ENCODE measurements around the gene RELN.
A peak's percentile ranks its signal among the peaks of the same experiment; 100 is the strongest.

RELN gene

DNA sequence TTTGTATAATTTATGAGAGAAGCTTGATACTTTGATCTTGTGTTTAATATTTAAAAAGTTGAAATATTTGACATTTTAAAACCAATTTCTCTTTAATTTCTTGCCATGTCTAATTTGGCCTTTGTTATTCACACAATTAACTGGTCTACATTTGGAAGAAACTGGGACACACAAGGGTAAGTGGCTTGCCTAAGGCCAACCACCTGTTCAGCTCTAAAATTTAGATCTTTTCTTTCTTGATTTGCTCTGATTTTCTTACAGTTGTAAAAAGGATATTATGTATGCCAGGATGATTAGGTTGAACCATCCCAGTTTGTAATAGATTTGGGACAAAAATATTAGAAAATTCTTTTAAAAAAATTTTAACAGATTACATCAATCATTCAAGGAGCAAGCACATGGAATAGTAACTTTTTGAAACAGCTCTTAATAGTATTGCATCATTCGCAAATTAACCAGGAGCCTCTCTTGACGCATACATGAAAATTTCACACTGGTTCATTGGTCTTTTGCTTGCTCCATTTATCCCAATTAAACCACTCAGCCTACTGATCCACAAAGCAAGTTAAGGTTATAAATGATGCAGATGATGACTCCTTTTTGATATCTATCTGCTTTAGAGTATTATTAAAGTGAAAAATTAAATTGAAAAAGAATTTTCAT, 321.0 kb downstream of the RELN start:
- DNase-seq = no peak

DNA sequence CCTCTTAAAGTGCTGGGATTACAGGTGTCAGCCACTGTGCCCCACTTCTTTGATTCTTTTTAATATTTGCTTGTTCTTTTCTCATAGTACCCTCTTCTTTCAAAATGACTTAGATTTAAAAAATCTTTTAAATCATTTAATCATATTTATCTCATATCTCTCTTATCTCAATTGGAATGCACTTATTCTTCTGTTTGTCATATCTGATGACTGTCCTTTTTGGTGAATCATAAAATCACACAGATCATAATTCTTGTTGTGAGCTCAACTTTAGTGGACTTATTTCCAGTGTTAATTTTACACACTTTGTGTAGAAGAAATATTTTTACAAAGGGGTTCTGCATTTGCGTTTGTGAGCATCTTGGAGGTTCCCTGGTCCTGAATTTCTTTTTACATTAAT, 323.1 kb downstream of the RELN start:
- DNase-seq = no peak

DNA sequence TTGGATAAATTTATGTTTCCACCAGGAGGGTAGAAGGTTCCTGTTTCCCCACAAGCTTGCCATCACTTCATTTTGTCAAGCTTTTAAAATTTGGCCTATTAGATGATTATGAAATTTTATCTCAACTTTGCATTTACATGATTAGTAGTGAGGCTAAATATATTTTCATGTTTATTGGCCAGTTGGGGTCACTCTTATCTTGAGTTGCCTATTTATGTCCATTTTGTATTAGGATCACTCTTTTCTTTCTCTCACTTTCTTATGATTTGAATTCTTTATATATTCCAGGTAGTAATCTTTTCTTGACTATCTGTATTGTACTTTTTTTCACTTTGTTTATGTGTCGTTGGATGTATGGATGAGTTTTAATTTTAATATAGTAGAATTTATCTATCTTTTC, 324.9 kb downstream of the RELN start:
- DNase-seq = peak; percentile 23

DNA sequence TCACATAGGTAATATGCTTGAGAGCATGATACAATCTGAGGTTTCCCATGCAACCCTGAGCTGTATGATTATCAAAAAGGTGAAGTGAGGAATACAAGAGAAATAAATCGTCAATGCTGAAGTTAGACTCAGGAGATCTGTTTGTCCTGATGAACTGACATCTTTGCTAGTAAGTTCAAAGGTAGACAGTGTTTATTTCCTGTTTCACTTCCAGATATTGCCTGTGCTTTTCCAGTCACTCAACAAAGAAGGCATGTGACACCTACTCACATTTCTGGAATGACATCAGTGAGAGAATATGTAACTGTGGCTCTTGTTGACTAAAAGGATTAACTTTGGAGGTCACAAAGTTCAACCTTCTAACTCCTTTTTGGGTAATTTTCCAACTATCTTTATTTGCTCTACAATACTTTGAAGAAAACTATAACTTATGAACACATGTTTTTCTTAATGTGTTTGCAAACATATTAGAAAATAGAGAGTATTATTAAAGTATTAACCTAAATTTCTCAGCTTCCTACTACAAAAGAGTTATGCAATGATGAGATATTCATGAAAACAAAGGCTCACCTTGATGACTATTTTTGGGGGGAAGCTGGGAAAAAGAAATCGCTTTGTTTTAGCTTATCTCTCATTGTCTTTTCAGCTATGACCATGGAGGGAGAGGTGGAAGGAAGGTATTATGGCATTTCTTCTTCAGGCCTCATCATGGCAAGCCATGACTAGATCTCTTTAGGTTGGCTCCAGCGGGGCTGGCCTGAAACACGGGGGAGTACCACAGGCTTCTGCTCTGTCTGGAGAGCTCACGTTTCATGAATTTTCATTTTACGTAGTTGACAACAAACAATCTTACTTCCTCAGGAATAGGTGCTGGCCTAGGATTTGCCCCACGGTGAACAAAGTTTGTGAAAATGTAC, 328.7 kb downstream of the RELN start:
- peak; percentile 96 for DNase-seq

DNA sequence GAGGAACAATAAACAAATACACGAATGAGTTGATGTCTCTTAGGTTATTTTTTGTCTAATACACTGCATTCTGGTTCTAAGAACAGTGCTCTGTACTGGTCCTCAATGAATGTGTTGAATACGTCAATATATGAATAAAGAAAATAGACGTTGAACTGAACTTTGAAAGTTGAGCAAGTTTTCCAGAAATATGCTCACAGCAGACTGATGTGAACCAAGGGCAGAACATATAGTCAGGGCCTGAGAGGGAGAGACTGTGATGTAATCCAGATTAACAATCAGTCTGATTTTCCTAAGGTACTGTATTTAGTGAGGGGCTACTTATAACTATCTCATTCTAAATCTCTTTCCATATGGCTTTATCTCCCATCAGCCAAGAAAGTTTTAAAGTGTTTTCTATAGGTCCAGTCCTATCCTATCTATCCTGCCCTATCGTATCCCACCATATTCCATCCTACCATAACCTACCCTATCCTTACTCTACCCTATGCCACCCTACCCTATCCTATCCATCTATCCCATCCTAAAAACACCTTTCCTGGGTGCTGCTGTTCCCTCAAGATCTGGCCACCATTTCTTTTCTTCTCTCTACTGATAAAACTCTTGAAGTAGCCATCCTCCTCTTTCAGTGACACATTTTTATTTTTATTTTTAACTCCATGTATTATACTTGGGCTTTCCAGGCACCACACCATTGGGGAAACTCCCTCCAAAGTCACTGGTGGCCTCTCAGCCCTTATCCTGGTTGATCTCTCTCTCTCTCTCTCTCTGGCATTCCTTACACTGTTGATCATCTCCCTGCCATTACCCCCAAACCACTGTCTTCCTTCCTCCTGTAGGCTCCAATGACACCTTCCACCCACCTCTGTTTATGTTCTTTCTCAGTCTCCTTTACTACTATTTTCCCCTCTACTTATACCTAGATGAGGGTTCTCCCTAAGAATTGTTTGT, 331.1 kb downstream of the RELN start:
- DNase-seq = peak; percentile 8

DNA sequence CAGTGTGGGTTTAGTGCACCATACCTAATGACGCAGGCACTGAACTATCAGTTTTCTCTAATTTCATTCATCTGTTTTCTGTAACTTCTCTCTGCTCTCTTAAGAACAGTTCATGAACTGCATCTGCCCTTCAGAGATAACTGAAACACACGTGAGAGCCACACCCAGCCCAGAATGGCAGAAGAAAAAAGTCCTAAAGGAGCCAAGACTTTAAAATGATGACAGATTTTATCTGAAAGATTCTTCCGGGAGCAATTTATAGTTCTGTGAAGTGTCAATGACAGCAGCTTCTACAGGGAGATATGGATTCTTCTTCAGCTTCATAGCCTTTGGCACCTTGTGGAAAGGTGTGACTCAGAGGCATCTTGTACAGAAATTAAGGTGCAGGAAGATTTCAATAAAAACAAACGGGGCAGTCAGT, 332.0 kb downstream of the RELN start:
- no peak for DNase-seq

DNA sequence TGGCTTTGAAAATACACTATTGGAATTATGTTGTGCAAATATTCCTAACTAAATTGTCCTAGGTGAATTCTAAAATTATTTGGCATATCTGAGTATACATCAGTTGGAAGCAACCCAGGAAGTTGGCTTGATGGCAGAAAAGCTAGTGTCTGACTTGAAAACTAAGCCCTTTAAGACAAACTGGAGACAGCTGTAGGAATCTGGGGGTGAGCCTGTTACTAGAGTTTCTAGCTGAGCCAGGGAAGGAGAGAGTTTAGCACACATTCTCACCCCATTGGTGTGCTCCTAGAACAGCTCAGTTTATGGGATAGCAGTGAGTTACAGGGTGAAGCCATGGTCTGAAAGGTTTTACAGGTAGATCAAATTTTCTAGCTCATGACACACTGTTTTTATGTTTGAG, 333.2 kb downstream of the RELN start:
- DNase-seq = no peak

DNA sequence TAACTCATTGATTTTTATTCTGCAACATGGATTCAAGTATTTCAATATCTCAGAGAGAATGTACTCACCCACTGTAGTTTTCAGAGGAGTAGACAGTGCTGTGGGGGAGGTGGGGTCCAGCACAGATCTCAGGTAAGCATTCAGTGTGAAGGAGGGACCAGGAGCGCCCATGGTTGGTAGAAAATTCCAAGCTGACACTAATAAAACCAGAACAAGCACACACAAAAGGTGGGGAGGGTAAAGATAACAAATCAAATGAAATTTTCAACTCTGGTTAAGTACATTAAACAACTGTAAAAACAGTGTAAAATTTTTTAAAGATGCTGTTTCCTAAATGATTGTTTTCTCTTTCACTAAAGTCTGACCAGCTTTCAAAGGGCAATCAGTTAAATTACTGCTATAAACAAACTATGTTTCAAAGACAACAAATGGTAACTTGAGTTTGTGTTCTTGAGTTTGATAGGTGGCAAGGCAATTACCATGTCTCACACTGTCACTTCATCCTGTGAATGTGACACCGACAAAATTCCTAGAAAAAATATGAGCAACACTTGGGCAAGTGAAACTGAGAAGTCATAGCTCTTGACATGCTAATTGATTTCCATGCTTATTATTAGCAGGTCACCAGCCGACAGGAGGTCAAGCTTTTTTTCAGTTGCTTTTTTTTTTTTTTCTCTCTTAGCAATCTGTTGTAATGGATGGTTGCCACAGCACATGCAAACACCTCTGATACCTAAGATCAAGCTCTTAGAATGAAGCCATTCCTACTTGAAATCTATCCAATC, 337.7 kb downstream of the RELN start:
- peak; percentile 36 for DNase-seq

DNA sequence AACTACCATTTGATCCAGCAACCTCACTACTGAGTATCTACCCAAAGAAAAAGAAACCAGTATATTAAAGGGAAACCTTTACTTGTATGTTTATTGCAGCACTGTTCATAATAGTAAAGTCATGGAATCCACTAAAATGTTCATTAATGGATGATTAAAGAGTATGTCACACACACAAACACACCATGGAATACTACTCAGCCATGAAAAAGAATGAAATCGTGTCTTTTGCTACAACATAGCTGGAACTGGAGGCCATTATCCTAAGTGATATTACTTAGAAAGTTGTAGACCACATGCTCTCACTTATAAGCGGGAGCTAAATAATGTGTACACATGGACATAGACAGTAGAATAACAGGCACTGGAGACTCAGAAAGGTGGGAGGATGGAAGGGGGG, 340.4 kb downstream of the RELN start:
- no peak for DNase-seq

DNA sequence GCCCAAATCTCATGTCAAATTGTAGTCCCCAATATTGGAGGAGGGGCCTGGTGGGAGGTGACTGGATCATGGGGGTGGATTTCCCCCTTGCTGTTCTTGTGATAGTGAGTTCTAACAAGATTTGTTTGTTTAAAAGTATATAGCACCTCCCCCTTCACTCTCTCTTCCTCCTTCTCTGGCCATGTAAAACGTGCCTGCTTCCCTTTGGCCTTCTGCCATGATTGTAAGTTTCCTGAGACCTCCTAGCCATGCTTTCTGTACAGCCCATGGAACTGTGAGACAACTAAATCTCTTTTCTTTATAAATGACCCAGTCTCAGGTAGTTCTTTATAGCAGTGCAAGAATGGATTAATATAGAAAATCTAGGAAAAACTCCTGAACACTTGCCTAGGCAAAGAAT, 341.3 kb downstream of the RELN start:
- DNase-seq = peak; percentile 20

DNA sequence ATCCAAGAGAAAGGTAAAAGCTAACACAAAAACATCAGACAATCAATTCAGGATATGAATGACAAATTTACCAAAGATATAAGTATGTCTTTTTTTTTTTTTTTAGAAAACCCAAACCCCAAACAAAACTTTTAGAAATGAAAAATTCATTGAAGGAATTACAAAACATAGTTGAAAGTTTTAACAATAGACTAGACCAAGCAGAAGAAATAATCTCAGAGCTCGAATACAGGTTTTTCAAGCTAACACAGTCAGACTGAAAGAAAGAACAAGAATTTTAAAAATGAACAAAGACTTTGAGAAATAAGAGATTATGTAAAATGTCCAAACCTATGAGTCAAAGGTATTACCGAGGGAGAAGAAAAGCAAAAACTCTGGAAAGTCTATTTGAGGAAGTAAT, 345.1 kb downstream of the RELN start:
- DNase-seq = no peak

DNA sequence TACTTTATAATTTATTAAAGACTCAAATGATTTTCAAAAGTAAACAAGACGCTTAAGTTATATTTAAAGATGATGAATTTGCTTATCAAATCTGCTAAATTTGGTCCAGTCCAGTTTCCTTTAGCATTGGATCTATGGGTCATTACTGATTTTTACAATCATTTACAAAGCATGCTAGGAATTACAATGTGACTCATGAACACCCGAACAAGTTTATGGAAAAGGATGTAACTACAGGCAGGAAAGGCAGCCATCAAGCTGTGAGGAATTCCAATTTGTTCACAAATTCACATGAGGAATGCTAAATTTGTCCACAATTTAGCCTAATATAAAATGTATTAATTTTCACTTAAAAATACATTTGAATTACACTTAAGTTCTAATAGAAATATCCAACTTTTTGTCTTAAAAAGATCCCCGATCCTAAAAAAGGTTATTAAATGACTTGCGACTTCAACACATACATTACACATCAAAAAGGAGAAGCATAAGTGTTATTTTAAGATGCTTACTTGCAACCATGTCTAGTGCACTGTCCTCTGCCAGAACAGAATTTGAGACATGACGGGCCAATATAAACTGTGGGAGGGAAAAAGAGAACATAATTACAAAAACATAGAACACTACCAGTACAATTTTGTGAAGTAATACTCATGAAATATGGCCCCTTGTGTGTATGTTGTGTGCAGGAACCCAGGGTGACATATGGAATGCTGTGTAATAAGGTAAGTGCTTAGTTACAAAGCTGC, 349.3 kb downstream of the RELN start:
- no peak for DNase-seq

DNA sequence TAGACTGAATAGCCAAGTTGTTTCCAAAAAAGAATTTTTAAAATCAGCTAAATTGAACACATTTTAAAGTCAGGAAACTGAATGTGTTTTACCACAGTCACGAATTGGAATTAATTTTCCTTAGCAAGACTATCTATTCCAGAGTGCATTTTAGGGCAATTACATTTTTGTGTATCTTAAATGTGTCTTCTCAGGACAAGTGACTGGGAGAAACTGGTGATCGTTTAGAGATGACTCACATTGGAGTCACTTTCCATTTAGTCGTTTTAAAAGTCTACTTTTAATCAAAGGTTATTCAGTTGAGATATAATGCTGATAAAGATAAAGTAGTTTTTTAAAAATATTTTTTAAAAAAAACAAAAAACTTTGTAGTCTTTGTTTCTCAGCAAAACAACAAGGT, 351.7 kb downstream of the RELN start:
- DNase-seq = no peak

DNA sequence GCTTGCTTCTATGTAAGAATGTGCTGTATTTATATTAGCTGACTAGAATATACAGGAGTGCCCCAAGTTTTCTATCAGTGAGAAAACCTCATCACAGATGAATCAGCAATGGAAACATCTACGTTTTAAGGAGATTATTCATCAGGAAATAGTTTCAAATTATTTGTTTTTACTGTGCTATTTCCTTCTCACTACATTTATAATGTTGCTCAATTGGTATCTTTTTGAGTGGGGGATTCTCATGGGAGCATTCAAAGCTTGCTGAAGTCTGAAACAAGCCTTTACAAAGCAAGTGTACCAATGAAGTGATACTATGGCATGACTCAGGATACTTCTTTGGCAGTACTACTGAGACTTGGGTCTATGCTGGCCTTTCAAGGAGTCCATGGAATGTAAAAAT, 352.4 kb downstream of the RELN start:
- DNase-seq = no peak

DNA sequence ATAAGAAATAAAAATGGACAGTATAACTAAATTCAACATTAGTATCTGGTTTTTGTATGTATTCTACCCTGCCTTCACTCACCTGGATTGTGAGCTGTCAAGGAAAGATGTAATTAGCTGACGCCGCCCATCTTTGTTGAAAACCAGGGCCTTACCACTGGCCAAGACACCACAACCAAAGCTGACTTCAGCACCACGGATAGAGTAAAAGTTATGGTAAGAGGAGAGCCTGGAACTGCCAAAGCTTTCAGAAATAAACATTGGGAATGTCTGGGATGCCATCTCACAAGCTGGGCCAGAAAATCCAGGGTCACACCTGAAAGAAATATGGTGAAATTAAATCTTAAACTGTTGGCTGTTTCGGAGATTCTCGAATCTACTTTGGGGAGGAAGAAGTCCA, 353.3 kb downstream of the RELN start:
- DNase-seq = no peak

DNA sequence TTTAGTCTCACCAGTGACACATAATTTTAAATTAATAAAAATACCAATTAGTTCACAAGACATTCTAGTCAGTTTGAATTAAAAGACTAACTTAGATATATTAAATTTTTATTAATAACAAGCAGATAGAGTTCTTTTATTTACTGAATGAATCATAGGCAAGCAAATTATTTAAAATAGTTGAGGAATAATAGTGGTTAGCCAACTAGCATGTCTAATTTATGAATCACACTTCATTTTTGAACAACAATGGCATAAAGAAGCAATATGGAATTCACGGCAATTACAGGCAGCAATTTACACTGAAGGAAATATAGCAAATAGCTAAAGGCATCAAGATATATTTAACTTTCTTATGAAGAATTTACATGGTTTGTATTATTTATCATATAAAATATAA, 356.5 kb downstream of the RELN start:
- no peak for DNase-seq

DNA sequence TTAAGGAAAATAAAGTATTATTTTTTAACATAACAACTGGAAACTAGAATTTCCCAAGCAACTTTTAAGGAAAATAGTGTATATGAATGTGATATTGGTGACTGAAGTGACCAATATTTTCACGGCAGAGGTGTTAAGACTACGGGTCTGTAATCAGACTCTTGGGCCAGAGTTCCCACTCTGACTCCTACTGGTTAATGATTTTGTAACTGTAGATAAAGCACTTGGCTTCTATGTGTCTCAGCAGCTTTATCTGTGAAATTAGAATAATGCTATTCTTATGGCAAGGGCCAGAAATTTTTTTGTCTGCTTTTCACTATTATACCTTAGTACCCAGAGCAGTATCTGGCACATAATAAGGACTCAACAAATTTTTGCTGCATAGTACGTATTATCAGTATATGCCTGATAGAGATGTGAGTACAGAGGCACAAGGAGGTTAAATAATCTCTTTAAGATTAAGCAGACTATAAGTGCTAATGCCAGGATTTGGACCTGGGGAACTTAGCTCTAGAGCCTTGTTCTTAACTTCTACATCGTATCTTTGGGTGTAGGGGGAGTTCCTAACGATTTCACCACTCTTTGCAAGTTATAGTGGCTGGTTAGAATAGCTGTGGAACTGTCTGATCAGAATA, 357.3 kb downstream of the RELN start:
- DNase-seq = no peak

DNA sequence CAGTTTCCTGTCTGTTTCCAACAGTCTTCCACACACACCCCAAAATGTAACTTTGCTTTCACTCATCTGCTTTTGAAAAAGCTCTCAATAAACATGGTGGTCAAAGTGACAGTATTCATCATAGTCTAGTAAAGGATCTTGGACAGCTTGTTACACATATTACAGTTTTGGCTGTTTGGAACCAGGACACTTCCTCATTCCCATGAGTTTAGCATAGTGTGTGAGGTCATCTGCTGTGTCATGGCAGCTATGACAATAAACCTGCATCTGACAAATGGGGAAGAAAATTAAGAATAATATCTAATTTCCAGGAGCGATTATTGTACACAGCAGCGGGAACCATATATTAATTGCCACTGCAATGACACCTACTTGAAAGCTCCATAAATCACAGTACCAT, 359.1 kb downstream of the RELN start:
- DNase-seq = peak; percentile 55

DNA sequence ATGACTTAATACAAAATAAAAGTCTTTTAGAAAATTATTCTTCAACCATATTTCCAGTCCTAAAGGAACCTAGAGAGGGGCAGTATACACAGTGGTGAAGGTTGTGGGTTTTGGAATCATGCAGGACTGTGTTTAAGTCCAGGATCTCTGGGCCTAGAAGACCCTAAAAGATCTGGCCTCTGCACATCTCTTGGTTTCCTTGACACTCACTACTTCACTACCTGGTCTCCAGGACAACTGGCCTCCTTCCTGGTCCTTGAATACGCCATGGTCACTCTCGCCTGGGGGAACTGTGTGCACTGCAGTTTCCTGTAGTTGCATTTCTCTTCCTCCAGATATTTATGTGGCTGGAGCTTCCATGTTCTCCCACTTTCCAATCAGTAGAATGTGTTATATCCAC, 360.7 kb downstream of the RELN start:
- DNase-seq = no peak

DNA sequence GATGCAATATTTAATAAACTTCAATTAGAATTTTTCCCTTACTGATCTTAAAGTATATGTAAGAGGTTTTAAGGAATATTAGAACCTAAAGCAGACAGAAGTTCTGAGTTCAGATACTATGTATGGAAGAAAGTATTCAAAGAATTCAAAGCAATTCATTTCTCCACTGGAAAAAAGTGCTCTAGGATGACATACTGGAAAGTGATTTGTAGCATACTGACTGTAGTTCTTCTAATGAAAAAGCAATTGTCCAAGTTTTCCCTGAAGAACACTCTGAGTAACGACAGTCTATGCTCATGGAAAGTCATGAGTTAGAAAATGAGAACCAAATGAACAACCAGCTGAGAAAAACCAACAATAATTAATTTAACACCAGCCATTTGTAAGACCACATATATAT, 362.7 kb downstream of the RELN start:
- DNase-seq = no peak

DNA sequence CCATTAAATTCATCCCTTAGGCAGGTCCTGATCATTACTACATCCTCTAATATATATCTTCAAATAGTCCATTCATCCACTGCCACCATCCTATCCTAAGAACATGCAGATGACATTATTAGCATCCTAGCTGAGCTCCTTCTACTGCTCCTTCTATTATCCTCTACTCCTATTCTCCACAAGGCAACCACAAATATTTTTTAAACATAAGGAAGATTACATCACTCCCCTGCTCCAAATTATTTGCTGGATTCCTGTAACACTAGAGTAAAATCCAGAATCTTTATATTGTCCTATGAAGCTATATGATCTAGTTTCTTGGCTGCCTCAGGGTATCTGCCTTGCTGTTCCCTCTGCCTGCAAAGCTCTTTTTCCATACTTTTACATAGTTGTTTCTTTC, 367.2 kb downstream of the RELN start:
- DNase-seq = no peak
